DOHH2 (cell line): Measurements from ENCODE around the gene HERC3.
A peak's percentile ranks its signal among the peaks of the same experiment; 100 is the strongest.

Experiments
- H3F3A ChIP-seq: fragments of 200-600 bp; sonication (generic), shearing (Covaris generic); 2 replicates; pipeline ENCODE4 v1.6.0; 2016; ENCODE audit warnings: antibody characterized with exemption, mild to moderate bottlenecking; ENCODE audit not compliant: control insufficient read depth, insufficient read depth
- H3K27ac ChIP-seq: fragments of 200-600 bp; sonication (generic); 2 replicates; pipeline ENCODE4 v1.5.1; 2014; ENCODE audit warnings: low read depth, mild to moderate bottlenecking, low read length, moderate library complexity
- H3K27me3 ChIP-seq: fragments of 200-600 bp; sonication (generic); 2 replicates; pipeline ENCODE4 v1.6.1; 2014; ENCODE audit warnings: mild to moderate bottlenecking, low read length, mixed read lengths; ENCODE audit not compliant: control insufficient read depth
- H3K36me3 ChIP-seq: fragments of 200-600 bp; sonication (generic); 2 replicates; pipeline ENCODE4 v1.6.1; 2014; ENCODE audit warnings: mild to moderate bottlenecking, low read length, moderate library complexity, mixed read lengths; ENCODE audit not compliant: control insufficient read depth
- H3K4me1 ChIP-seq: fragments of 200-600 bp; sonication (generic); 2 replicates; pipeline ENCODE4 v1.6.1; 2014; ENCODE audit warnings: mild to moderate bottlenecking, low read length, mixed read lengths; ENCODE audit not compliant: control insufficient read depth
- H3K4me2 ChIP-seq: fragments of 200-600 bp; sonication (generic); 2 replicates; pipeline ENCODE4 v1.6.0; 2014; ENCODE audit warnings: mild to moderate bottlenecking, low read length, moderate library complexity
- H3K4me3 ChIP-seq: fragments of 200-600 bp; sonication (generic); 2 replicates; pipeline ENCODE4 v1.5.1; 2014; ENCODE audit warnings: mild to moderate bottlenecking, low read length, mixed read lengths
- H3K79me2 ChIP-seq: fragments of 200-600 bp; sonication (generic); 2 replicates; pipeline ENCODE4 v1.6.1; 2014; ENCODE audit warnings: mild to moderate bottlenecking, low read length, mixed read lengths; ENCODE audit not compliant: control insufficient read depth
- H3K9me2 ChIP-seq: fragments of 200-600 bp; sonication (generic); replicated peaks from 2 replicates; pipeline ENCODE4 v1.6.1; 2014; ENCODE audit warnings: mild to moderate bottlenecking, low read length, mixed read lengths; ENCODE audit not compliant: control insufficient read depth
- H3K9me3 ChIP-seq: fragments of 200-600 bp; sonication (generic); 2 replicates; pipeline ENCODE4 v1.6.1; 2014; ENCODE audit warnings: antibody characterized with exemption, low read length, mixed read lengths; ENCODE audit not compliant: control insufficient read depth, insufficient read depth
- H4K20me1 ChIP-seq: fragments of 200-600 bp; sonication (generic); 2 replicates; pipeline ENCODE4 v1.6.0; 2014; ENCODE audit warnings: low read depth, mild to moderate bottlenecking, antibody characterized with exemption, low read length, moderate library complexity; ENCODE audit not compliant: control insufficient read depth, insufficient read depth
- EZH2phosphoT487 ChIP-seq: fragments of 200-600 bp; sonication (generic); IDR thresholded peaks from 2 replicates; pipeline ENCODE4 v1.6.1; 2017; ENCODE audit warnings: borderline replicate concordance, mild to moderate bottlenecking, antibody characterized with exemption, low read length, moderate library complexity, mixed read lengths
- TF ChIP-seq, protein P1 (sequence below): fragments of 200-600 bp; sonication (generic); IDR thresholded peaks from one replicate; pipeline ENCODE4 v1.5.1; 2014; ENCODE audit warnings: antibody characterized with exemption, mild to moderate bottlenecking, low read depth, low read length; ENCODE audit not compliant: poor library complexity, severe bottlenecking

HERC3 gene

DNA sequence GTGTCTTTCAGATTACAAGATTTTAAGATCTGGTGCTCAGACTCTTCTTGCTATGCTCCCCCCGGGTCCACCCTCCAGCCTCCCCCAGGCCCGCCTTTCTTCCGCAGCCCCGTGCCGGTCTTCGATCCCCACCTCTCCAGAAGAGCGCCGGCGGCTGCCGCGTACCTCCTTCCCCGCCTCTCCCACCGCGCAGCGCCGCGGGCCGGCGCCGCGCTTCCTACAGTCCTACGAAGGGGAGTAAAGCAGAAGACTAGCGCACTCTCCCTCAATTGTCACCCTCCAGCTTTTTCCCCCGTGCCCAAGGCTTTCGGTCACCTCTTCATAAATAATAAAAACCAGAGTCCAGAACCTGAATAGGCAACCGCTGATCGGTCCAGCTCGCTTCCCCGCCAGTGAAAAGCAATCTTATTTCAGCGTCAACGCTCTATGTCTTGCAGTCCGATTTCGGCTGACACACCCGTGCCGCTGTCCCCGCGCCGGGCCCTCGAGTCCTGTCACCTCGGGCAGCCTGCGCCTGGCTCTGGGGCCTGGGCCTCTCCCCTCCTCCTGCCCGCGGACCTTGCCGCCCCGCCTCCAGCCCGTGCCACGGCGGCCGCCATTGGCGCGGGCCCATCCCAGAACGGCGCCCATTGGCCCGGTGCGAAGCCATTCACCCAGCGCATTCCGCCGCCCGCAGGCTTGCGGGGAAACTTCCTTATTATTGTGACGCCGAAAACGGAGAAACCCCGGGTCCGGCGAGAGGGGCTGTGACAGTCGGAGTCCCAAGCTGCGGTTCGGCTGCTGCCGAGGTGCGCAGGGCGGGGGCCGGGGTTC, at the start of gene HERC3:
HERC3 (plus strand) TSS at position 694 of the 813 bp plus-strand sequence. CDS start 13,344 bp downstream, outside the sequence.
- TF ChIP-seq, protein P1, sequence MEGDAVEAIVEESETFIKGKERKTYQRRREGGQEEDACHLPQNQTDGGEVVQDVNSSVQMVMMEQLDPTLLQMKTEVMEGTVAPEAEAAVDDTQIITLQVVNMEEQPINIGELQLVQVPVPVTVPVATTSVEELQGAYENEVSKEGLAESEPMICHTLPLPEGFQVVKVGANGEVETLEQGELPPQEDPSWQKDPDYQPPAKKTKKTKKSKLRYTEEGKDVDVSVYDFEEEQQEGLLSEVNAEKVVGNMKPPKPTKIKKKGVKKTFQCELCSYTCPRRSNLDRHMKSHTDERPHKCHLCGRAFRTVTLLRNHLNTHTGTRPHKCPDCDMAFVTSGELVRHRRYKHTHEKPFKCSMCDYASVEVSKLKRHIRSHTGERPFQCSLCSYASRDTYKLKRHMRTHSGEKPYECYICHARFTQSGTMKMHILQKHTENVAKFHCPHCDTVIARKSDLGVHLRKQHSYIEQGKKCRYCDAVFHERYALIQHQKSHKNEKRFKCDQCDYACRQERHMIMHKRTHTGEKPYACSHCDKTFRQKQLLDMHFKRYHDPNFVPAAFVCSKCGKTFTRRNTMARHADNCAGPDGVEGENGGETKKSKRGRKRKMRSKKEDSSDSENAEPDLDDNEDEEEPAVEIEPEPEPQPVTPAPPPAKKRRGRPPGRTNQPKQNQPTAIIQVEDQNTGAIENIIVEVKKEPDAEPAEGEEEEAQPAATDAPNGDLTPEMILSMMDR, result no peak
- peaks cover 3% of the 10 kb centered on the region; the same call in 1 of the 2 replicates for H3K36me3 ChIP-seq
- H3K4me3 ChIP-seq, result peak within 1 kb of the TSS; percentile 84
- peaks cover 12% of the 10 kb centered on the region for H3K79me2 ChIP-seq
- no peaks in the 10 kb centered on the region for H3K9me2 ChIP-seq
- no peak within 1 kb of the TSS for H3K27ac ChIP-seq
- no peaks in the 10 kb centered on the region for H4K20me1 ChIP-seq
- H3K9me3 ChIP-seq, result no peaks in the 10 kb centered on the region
- peaks cover 11% of the 10 kb centered on the region for H3K4me1 ChIP-seq
- peak within 1 kb of the TSS; percentile 84 for H3K4me2 ChIP-seq
- H3K27me3 ChIP-seq, result no peaks in the 10 kb centered on the region
- H3F3A ChIP-seq, result 0 out of 2 replicates have a peak, but pooled peaks cover 3% of the 10 kb centered on the region

DNA sequence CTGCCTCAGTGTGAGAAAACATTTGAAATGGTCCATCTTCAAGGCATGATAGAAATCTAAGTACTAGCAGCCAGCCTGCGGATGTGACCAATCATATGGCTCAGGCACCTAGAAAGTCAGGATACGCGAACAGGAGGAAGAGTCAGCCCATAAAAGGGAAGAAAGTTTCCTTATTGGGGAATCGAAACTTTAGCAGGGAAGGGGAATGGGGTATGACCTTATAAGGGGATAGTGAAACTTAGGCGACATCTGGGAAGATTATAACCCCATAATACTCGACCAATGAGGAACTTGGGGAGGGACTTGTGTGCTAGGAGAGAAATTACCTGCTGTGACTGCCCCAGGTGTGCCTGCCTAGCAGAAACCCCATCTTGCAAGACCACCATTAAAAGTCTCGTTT, 42.5 kb upstream of the HERC3 start:
- Histone ChIP-seq H4K20me1 (no peaks in the 10 kb centered on the region), H3K36me3 (no peaks in the 10 kb centered on the region), H3K79me2 (no peaks in the 10 kb centered on the region), H3K4me1 (no peaks in the 10 kb centered on the region), H3K4me3 (no peak overlapping the region), H3K27ac (no peak overlapping the region), H3K27me3 (no peaks in the 10 kb centered on the region), H3F3A (no peaks in the 10 kb centered on the region), H3K9me2 (no peaks in the 10 kb centered on the region), H3K9me3 (no peaks in the 10 kb centered on the region), H3K4me2 (no peak overlapping the region)
- no peak for TF ChIP-seq EZH2phosphoT487
- TF ChIP-seq, protein P1, result no peak

DNA sequence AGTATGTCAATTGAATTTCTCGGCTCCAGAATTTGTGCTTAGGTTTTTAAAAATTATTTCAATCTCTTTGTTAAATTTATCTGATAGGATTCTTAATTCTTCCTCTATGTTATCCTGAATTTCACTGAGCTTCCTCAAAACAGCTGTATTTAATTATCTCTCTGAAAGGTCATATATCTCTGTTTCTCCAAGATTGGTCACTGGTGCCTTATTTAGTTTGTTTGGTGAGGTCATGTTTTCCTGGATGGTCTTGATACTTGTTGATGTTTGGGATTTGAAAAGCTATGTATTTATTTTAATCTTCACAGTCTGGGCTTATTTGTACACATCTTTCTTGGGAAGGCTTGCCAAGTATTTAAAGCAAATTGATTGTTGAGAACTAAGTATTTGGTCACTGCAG, 24.7 kb upstream of the HERC3 start:
- no peaks in the 10 kb centered on the region for H3K79me2 ChIP-seq
- H3K27ac ChIP-seq, result no peak overlapping the region
- H3K4me1 ChIP-seq, result peaks cover 13% of the 10 kb centered on the region
- no peaks in the 10 kb centered on the region for H3F3A ChIP-seq
- no peak for TF ChIP-seq EZH2phosphoT487
- TF ChIP-seq, protein P1, result no peak
- no peaks in the 10 kb centered on the region for H3K9me3 ChIP-seq
- no peaks in the 10 kb centered on the region for H3K36me3 ChIP-seq
- no peak overlapping the region for H3K4me2 ChIP-seq
- no peaks in the 10 kb centered on the region for H4K20me1 ChIP-seq
- no peak overlapping the region for H3K4me3 ChIP-seq
- no peaks in the 10 kb centered on the region for H3K9me2 ChIP-seq
- no peaks in the 10 kb centered on the region for H3K27me3 ChIP-seq
